Transverse colon (tissue), 4 donors: ENCODE data around the gene SUPT5H.

Experiments used
- CTCF ChIP-seq, 5 experiments: fragments of 200-600 bp in 3 of 5; fragments of 450-650 bp in 2 of 5; sonication (generic) in 3 of 5; IDR thresholded peaks; 1 replicate in 2 of 5; 2 replicates in 3 of 5; pipeline ENCODE4 v1.5.1; 2016 to 2017; ENCODE audit warnings: antibody characterized with exemption in 5 of 5, inconsistent platforms in 3 of 5, mild to moderate bottlenecking in 2 of 5, moderate library complexity in 1 of 5
- EP300 ChIP-seq: sonication (generic); formaldehyde crosslinking; IDR thresholded peaks from one replicate; pipeline ENCODE4 v1.6.1; 2017; ENCODE audit warnings: antibody characterized with exemption, low read depth
- POLR2A ChIP-seq: fragments of 450-650 bp; IDR thresholded peaks from one replicate; pipeline ENCODE4 v1.6.1; 2016; ENCODE audit warnings: antibody characterized with exemption, mild to moderate bottlenecking, moderate library complexity
- POLR2AphosphoS5 ChIP-seq, 3 donors: sonication (generic); formaldehyde crosslinking; IDR thresholded peaks; one replicate each; pipeline ENCODE4 v1.6.1; 2016; ENCODE audit warnings: antibody characterized with exemption in 3 of 3

GRCh38 chr19:39470724-39471339 lies 25.4 kb downstream of the SUPT5H start:
- no peak for TF ChIP-seq CTCF (IDR thresholded peaks at IDR 0.05)
- TF ChIP-seq POLR2AphosphoS5 (IDR thresholded peaks at IDR 0.05) = no peak
- no peak for TF ChIP-seq POLR2A
- no peak for TF ChIP-seq EP300
